HG02623 (cell line): ENCODE data around the gene TPST1.
"Not testable (repeated sequence)": the region's sequence is repeated elsewhere in the genome, so short reads cannot be mapped to it uniquely, and the experiment has no call there.

Source experiments
- ATAC-seq: cut with Tn5 transposase; IDR thresholded peaks from one replicate; pipeline ENCODE4 v1.9.1; 2021; ENCODE audit warnings: moderate library complexity; ENCODE audit not compliant: unreplicated experiment

The TPST1 gene

GRCh38 chr7:66376264-66376945 lies 171.3 kb downstream of the TPST1 start:
- ATAC-seq, result no peak

GRCh38 chr7:66377045-66377444 lies 171.9 kb downstream of the TPST1 start:
- ATAC-seq, result no peak

GRCh38 chr7:66377714-66378113 lies 172.6 kb downstream of the TPST1 start:
- ATAC-seq, result no peak

GRCh38 chr7:66379542-66380160 lies 174.5 kb downstream of the TPST1 start:
- no peak for ATAC-seq

GRCh38 chr7:66380272-66380888 lies 175.2 kb downstream of the TPST1 start:
- ATAC-seq, result no peak

- not testable (repeated sequence) for ATAC-seq
Observed at GRCh38 chr7:66382182-66382923, 177.2 kb downstream of the TPST1 start.

- ATAC-seq, result not testable (repeated sequence)
Observed at GRCh38 chr7:66385191-66385905, 180.2 kb downstream of the TPST1 start.

GRCh38 chr7:66395128-66395571 lies 190.0 kb downstream of the TPST1 start:
- not testable (repeated sequence) for ATAC-seq

- not testable (repeated sequence) for ATAC-seq
Observed at GRCh38 chr7:66396052-66396451, 190.9 kb downstream of the TPST1 start.

- not testable (repeated sequence) for ATAC-seq
Observed at GRCh38 chr7:66398841-66399240, 193.7 kb downstream of the TPST1 start.

GRCh38 chr7:66399566-66399965 lies 194.4 kb downstream of the TPST1 start:
- no peak for ATAC-seq

GRCh38 chr7:66400400-66400799 lies 195.3 kb downstream of the TPST1 start:
- no peak for ATAC-seq

- not testable (repeated sequence) for ATAC-seq
Observed at GRCh38 chr7:66401126-66401525, 196.0 kb downstream of the TPST1 start.

GRCh38 chr7:66401932-66402331 lies 196.8 kb downstream of the TPST1 start:
- not testable (repeated sequence) for ATAC-seq

- no peak for ATAC-seq
Observed at GRCh38 chr7:66403564-66403963, 198.4 kb downstream of the TPST1 start.

GRCh38 chr7:66409493-66409892 lies 204.4 kb downstream of the TPST1 start:
- no peak for ATAC-seq
